NCI-H146 treated with DMSO at 0.1 percent for 48 hours (cell line): Measurements from ENCODE around the gene DUOX1.

ENCODE experiments used
- DNase-seq: peaks from one replicate; lab custom pipeline; 2025; ENCODE audit not compliant: unreplicated experiment; lab: John Stamatoyannopoulos, UW

Gene DUOX1

GRCh38 chr15:45105586-45105985 lies 24.2 kb upstream of the DUOX1 start:
- no peak for DNase-seq

GRCh38 chr15:45106002-45106790 lies 23.6 kb upstream of the DUOX1 start:
- DNase-seq, result no peak

GRCh38 chr15:45107941-45108630 lies 21.7 kb upstream of the DUOX1 start:
- no peak for DNase-seq

- DNase-seq, result no peak
Measured at GRCh38 chr15:45110256-45110820, 19.5 kb upstream of the DUOX1 start.

GRCh38 chr15:45111390-45112142 lies 18.2 kb upstream of the DUOX1 start:
- DNase-seq, result no peak

GRCh38 chr15:45112143-45112590 lies 17.6 kb upstream of the DUOX1 start:
- DNase-seq, result no peak

GRCh38 chr15:45112591-45113379 lies 17.0 kb upstream of the DUOX1 start:
- DNase-seq, result no peak

GRCh38 chr15:45113380-45113990 lies 16.3 kb upstream of the DUOX1 start:
- DNase-seq, result no peak

- no peak for DNase-seq
Measured at GRCh38 chr15:45114076-45114750, 15.6 kb upstream of the DUOX1 start, which contains the start of the genes DUOX2 and DUOXA2. Gene DUOX2 (minus strand): TSS chr15:45114172. CDS start chr15:45113411, 761 bp downstream. Gene DUOXA2 (plus strand): TSS chr15:45114326. CDS start chr15:45114606, 280 bp downstream.

GRCh38 chr15:45114751-45115085 lies 15.1 kb upstream of the DUOX1 start:
- DNase-seq, result no peak

- DNase-seq, result no peak
Measured at GRCh38 chr15:45115312-45115820, 14.4 kb upstream of the DUOX1 start.

GRCh38 chr15:45116006-45116481 lies 13.8 kb upstream of the DUOX1 start:
- no peak for DNase-seq

GRCh38 chr15:45116482-45117307 lies 13.1 kb upstream of the DUOX1 start:
- peak; percentile 13 for DNase-seq

- DNase-seq, result no peak
Measured at GRCh38 chr15:45117308-45118130, 12.3 kb upstream of the DUOX1 start.

GRCh38 chr15:45118131-45118588 lies 11.6 kb upstream of the DUOX1 start:
- peak; percentile 81 for DNase-seq

GRCh38 chr15:45118996-45119395 lies 10.8 kb upstream of the DUOX1 start:
- no peak for DNase-seq
